NCI-H226 (cell line): ENCODE results near the gene PIK3AP1.
"Not testable (repeated sequence)": the region's sequence is repeated elsewhere in the genome, so short reads cannot be mapped to it uniquely, and the experiment has no call there.

Experiments
- DNase-seq: peaks from one replicate; pipeline ENCODE4 v3.0.0-alpha.2; 2015

The PIK3AP1 gene

DNA sequence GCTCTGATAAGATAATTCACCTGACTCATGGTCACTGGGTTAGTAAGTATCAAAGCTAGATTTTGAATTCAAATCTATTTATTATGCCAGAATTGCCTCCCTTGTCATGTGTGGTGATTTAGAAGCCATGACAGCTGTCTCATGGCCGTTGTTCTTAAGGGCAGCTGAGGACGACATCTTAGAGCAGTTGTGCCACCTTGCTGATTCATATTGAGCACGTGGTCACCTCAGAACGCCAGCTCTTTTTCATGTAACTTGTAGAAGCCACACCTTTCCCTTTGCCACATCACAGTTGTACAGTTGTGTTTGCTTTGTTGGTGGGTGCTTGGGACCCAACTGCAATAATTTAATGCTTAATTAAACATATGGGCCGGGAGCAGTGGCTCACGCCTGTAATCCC is 4.3 kb upstream of the PIK3AP1 start:
- no peak for DNase-seq

DNA sequence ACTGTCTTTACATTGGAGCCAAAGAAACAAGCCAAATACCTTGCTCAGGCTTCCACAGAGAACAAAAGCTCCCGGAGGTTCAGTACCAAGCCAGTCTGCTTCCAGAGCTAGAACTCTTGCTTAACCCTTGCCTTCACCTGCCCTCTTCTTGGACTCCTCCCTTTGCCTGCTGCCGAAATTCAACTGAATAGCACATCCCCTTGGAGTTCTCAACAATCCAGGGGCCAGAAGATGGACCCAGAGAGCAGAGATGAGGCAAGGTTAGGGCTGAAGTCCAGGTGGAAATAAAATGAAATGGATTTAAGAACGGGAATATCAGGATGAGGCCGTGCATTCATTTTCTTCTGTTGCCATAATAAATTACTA is 876 bp upstream of the PIK3AP1 start:
- no peak for DNase-seq

DNA sequence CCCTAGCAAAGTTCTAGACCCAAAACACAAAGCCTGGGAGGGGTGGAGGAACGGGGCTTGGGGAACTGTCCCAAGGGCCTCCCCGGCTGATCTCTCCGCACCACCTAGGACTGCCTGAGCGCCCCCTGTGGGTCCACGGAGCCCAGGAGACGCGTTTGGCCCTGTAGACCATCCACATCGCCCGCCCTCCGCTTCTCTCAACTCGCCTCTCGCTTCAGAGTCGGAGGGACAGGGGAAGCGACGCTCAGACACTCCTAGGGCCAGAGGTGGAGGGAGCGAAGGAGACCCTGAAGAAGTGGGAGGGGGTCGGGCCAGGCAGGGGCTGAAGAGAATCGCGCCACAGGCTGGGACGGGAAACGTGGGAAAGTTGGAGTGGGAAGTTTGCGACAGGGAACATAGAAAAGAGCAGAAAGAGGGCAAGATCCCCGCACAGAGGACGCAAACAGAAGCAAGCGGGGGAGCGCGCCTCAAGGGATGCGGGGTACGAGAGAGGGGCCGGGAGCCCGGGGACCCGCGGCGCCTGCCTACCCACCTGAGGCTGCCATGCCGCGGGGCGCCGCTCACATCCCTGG is 378 bp downstream of the PIK3AP1 start:
- no peak for DNase-seq

- no peak for DNase-seq
Observed at GRCh38 chr10:96719200-96719599, 1.1 kb downstream of the PIK3AP1 start.

DNA sequence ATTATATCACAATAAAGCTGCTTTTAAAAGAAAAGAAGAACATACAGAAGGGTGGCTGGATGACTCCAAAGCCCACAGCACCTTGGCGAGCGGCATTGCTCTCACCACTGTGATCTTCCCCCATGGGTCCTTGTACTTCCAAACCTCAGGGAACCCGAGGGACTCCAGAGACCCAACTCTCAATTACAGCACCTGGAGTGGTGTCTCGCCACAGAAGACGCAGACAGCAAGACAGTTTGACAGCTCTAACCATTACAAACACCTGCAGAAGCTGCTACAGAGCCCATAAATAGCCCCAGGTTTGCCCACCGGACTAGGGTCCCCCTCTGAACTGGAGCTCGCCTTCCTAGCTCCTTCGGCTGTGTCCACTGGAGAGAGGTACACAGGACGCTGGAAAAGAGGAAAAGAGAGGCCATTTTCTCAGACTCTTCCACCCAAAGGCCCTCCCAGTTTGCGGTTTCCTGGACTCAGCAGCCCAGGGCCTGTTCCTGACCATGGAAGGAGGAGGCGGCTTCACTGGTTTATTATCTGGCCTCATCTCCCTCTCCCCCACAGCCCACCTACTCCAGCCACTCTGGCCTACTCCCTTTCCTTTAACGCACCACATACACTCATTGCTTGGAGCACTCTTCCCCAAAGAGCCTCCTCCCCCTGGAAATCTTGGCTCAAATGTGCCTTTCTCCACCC is 1.9 kb downstream of the PIK3AP1 start:
- no peak for DNase-seq

DNA sequence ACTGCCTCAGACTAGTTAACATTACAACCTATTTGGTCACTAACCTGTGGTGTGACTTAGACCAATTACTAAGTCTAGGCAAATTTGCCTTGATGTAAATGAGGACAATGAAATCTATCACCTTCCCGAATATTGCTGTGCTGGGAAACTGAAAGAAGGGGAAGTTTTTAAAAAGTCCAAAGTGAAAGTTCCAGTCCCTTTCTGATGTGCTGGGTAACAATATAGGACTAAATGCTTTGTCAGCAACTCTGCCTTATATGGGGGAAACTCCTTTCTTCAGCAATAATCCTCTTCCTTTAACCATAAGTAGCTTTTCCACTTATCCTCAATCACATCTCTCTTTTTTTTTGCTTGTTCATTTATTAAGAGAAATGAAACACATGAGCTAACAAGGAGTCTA is 3.9 kb downstream of the PIK3AP1 start:
- no peak for DNase-seq

- DNase-seq, result no peak
Observed at GRCh38 chr10:96714746-96715255, 5.5 kb downstream of the PIK3AP1 start.

- peak; percentile 15 for DNase-seq
Observed at GRCh38 chr10:96714031-96714590, 6.2 kb downstream of the PIK3AP1 start.

GRCh38 chr10:96712662-96713271 is 7.5 kb downstream of the PIK3AP1 start:
- no peak for DNase-seq

DNA sequence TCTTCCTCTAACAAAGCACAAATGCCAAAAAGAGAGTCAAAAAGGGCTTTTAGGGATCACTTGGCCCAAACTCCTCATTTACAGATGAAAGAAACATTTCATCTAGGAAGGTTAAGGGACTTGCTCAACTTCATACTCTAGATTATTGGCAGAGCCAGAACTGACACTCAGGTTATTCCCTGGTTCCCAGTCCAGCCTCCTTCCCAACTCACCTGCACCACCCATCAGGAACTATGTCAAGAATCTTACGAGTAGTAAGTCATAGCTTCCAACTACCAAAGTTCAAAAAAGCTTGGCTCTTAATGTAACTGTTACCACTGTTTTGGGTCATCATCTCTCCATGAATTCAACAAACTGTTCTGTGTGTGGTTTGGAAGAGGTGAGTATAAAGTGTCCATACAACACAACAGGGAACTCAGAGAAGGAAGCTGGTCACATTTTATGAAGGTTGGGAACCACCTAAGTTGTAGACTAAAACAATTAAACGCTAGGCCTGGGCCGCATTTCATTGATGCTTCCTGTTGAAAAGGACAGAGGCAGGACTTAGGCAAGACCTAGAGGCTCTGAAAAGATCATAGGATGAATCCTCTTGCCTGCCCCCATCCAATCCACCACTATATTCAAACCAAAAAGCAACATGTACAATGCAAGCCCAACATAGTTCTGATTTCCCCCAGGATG is 9.1 kb downstream of the PIK3AP1 start:
- DNase-seq, result no peak

- DNase-seq, result no peak
Observed at GRCh38 chr10:96709525-96709924, 10.8 kb downstream of the PIK3AP1 start.

DNA sequence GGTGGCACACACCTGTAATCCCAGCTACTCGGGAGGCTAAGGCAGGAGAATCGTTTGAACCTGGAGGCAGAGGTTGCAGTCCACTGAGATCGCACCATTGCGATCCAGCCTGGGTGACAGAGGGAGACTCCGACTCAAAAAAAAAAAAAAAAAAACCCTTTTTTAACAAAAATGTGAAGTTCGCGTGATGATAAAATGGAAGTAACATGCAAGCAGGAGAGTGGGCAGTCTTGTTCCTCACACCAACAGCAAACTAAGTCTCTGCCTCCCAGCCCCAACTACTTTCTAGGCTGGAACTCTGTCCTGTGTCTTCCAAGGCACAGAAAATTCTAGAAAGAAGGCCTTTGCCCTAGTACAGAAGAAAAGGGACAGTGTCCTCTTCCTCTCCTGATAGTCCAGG is 11.3 kb downstream of the PIK3AP1 start:
- DNase-seq, result no peak

DNA sequence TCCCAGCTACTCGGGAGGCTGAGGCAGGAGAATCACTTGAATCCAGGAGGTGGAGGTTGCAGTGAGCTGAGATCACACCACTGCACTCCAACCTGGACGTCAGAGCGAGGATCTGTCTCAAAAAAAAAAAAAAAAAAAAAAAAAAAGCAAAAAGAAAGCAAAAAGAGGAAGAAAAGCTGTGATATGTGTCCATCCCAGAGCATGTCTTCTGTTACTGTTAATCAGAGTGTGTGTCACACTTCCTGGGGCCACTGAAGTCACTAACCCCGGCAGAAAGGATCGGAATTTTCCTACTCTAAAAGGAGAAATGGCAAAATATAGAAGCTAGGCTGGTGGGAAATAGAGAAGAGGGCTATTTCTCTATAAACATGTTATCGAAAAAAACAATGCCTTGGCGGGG is 11.9 kb downstream of the PIK3AP1 start:
- no peak for DNase-seq

- DNase-seq, result no peak
Observed at GRCh38 chr10:96706331-96706853, 13.9 kb downstream of the PIK3AP1 start.

DNA sequence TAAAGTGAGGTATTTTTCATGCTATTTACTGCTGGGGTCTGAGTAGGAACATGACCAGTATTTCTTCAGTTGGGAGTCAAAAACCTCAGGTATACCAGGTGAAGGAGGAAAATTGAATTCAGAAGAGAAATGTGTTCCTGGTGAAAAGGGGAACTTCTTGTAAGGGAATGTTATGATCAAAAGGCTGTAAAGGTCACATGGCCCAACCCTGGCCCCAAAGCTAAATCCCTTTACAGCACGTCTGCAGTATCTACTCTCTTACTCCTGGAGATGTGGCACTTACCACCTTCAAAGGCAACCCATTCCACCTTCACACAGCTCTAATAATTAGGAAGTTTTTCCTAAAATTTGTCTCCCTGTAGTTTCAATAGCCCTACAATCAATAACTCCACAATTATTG is 15.2 kb downstream of the PIK3AP1 start:
- DNase-seq, result no peak

DNA sequence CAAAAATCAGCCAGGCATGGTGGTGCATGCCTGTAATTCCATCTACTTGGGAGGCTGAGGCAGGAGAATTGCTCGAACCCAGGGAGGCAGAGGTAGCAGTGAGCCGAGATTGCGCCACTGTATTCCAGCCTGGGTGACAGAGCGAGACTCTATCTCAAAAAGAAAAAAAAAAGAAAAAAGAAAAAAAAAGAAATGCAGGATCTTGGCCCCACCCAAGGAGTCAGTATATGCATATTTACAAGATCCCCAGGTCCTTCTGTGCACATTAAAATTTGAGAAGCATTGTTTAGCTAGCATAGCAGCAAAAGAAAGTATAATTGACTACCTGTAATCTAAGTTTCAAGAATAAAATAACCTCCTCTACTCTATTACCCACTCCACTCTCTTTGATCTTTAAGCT is 15.8 kb downstream of the PIK3AP1 start:
- DNase-seq, result no peak

GRCh38 chr10:96703358-96703757 is 17.0 kb downstream of the PIK3AP1 start:
- DNase-seq, result no peak

DNA sequence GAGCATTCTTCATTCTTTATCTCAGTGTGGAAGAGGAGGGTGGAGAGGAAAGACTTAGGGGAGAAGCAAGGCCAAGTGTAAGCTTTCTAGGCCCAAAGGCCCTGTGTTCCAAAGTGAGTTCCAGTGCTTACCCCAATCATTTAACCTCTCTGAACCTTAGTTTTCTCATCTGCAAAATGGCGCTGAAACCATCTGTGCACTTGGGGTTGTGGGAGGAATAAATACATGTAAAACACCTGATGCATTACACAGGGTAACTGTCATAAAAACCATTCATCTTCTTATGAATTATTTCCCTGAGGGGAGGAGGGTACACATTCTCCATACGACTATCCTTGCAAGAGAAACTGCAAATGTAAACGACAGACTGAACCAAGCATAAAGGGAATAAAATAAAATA is 19.0 kb downstream of the PIK3AP1 start:
- no peak for DNase-seq

- no peak for DNase-seq
Observed at GRCh38 chr10:96700374-96701099, 19.8 kb downstream of the PIK3AP1 start.

DNA sequence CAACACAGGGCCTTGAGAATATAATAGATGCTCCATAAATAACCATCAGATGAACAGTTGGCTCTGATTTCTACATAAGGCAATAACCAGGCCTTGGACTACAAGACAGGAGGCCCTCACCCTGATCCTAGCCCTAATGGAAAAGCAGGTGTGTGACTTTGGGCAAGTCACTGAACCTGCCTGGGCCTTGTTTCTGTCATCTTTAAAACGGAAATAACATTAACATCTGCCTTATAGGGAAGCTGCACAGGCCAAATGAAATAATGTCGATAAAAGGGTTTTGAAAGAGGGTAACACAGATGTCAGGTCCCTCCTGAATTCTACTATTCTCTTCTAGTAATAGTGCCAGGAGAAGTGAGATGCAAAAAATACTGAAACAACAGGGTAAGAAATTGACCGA is 20.7 kb downstream of the PIK3AP1 start:
- DNase-seq, result no peak

GRCh38 chr10:96698305-96698704 is 22.0 kb downstream of the PIK3AP1 start:
- not testable (repeated sequence) for DNase-seq

DNA sequence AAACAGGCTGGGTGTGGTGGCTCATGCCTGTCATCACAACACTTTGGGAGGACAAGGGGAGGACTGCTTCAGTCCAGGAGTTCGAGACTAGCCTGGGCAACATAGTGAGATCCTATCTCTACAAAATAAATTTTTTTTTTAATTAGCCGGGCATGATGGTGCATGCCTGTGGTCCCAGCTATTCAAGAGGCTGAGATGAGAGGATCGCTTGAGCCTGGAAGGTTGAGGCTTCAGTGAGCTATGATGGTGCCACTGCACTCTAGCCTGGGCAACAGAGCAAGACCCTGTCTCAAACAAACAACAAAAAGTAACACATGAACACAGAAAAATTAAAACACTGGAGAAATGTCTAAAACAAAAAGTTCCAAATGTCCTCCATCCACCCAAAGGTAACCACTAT is 22.9 kb downstream of the PIK3AP1 start:
- no peak for DNase-seq
